Left renal pelvis (tissue), 4 donors: ENCODE data around the gene VWA3A. TPM values are rescaled to one million over a fixed set of nuclear protein-coding genes. Genes with fewer than 3 reads are reported as not detected.
"Not testable (repeated sequence)": the region's sequence is repeated elsewhere in the genome, so short reads cannot be mapped to it uniquely, and the experiment has no call there.

Source experiments
- DNase-seq, 4 donors: peaks; one replicate each; pipeline ENCODE4 v3.0.0-alpha.2; 2013; ENCODE audit warnings: low read depth in 4 of 4, low spot score in 3 of 4
- polyA plus RNA-seq, 4 donors: library from polyadenylated mRNA; unstranded; fragments of 120-200 nt; gene quantifications; one replicate each; pipeline ENCODE4 v1.2.1, GENCODE V29; 2013; ENCODE audit not compliant: insufficient read length in 4 of 4

VWA3A gene
- polyA plus RNA-seq, 4 donors = 0.38 to 4.4 (median 2.2) TPM

- DNase-seq = not testable (repeated sequence)
Observed at GRCh38 chr16:22196559-22197168, 104.3 kb downstream of the VWA3A start.

- no peak for DNase-seq
Observed at GRCh38 chr16:22198547-22199293, 106.4 kb downstream of the VWA3A start.

GRCh38 chr16:22202261-22202637 is 109.9 kb downstream of the VWA3A start:
- DNase-seq = no peak

GRCh38 chr16:22203091-22203490 is 110.8 kb downstream of the VWA3A start:
- DNase-seq = no peak

- no peak for DNase-seq
Observed at GRCh38 chr16:22204091-22204655, 111.8 kb downstream of the VWA3A start.

GRCh38 chr16:22205577-22206012 is 113.3 kb downstream of the VWA3A start:
- no peak for DNase-seq

GRCh38 chr16:22206013-22206841 is 113.9 kb downstream of the VWA3A start, which contains the start of gene EEF2K:
Gene EEF2K (plus strand): TSS chr16:22206278. CDS start chr16:22225730, 19,452 bp downstream.
- peak in 2 of 4 donors; percentile 86 for DNase-seq

Other genes with a start within 250 kb of the VWA3A start
- 100 to 1,000 TPM in 1 of 4 donors, 10 to 100 TPM in 3; 39.3 to 144 (median 70.2) TPM for gene NPIPB4, start 234.8 kb upstream of the VWA3A start, polyA plus RNA-seq
- gene UQCRC2, start 139.2 kb upstream of the VWA3A start, polyA plus RNA-seq = 100 to 1,000 TPM; 188 to 330 (median 314) TPM
- under 1 TPM; 0.12 to 0.52 (median 0.27) TPM for gene PDZD9, start 91.4 kb upstream of the VWA3A start, polyA plus RNA-seq
- gene MOSMO, start 84.4 kb upstream of the VWA3A start, polyA plus RNA-seq = 10 to 100 TPM; 21.7 to 28.0 (median 25.0) TPM
- under 1 TPM; 0.05 to 0.18 (median 0.11) TPM for gene SDR42E2, start 70.0 kb downstream of the VWA3A start, polyA plus RNA-seq
- 10 to 100 TPM; 11.2 to 16.0 (median 14.6) TPM for gene EEF2K, start 113.7 kb downstream of the VWA3A start, polyA plus RNA-seq
- gene POLR3E, start 204.9 kb downstream of the VWA3A start, polyA plus RNA-seq = 10 to 100 TPM; 43.8 to 65.3 (median 52.9) TPM